IgD-negative memory B cell (primary cell): ENCODE measurements around the gene NAPB. TPM values are rescaled to one million over a fixed set of nuclear protein-coding genes. Genes with fewer than 3 reads are reported as not detected.

ENCODE experiments used
- H3K27ac Mint-ChIP-seq, 3 donors: one replicate each; pipeline ENCODE4 v1.8.0; 2020 to 2022; ENCODE audit warnings: mild to moderate bottlenecking in 3 of 3, mixed read lengths in 3 of 3, moderate library complexity in 1 of 3
- H3K27me3 Mint-ChIP-seq: one replicate; pipeline ENCODE4 v1.8.0; 2021; ENCODE audit warnings: mixed read lengths
- H3K36me3 Mint-ChIP-seq: one replicate; pipeline ENCODE4 v1.8.0; 2020; ENCODE audit warnings: mild to moderate bottlenecking, mixed read lengths
- H3K4me1 Mint-ChIP-seq, 3 donors: one replicate each; pipeline ENCODE4 v1.8.0; 2020 to 2022; ENCODE audit warnings: mixed read lengths in 3 of 3, mild to moderate bottlenecking in 1 of 3
- H3K4me3 Mint-ChIP-seq, 4 donors: one replicate each; pipeline ENCODE4 v1.8.0; 2020 to 2022; ENCODE audit warnings: mild to moderate bottlenecking in 4 of 4, mixed read lengths in 4 of 4, moderate library complexity in 3 of 4
- H3K9me3 Mint-ChIP-seq, 3 donors: one replicate each; pipeline ENCODE4 v1.8.0; 2020 to 2021; ENCODE audit warnings: mixed read lengths in 3 of 3, mild to moderate bottlenecking in 1 of 3
- polyA plus RNA-seq: library from polyadenylated mRNA; unstranded; fragments of 300-500 nt; fragmentation: Illumina TruSeq; gene quantifications from one replicate; pipeline ENCODE4 v1.2.3, GENCODE V29; 2021

The NAPB gene
- polyA plus RNA-seq, 1 donor from 2014 or later = 5.8 TPM

GRCh38 chr20:23446505-23446904 is 25.2 kb upstream of the NAPB start:
- H3K4me1 Mint-ChIP-seq = no peaks in the 10 kb centered on the region
- H3K36me3 Mint-ChIP-seq = no peaks in the 10 kb centered on the region
- peaks cover 2% of the 10 kb centered on the region for H3K27me3 Mint-ChIP-seq
- H3K4me3 Mint-ChIP-seq = no peak overlapping the region
- no peaks in the 10 kb centered on the region for H3K9me3 Mint-ChIP-seq
- H3K27ac Mint-ChIP-seq = no peak overlapping the region

GRCh38 chr20:23445596-23446217 is 24.4 kb upstream of the NAPB start:
- Mint-ChIP-seq H3K27me3 (peaks cover 2% of the 10 kb centered on the region), H3K27ac (no peak overlapping the region), H3K9me3 (no peaks in the 10 kb centered on the region)

GRCh38 chr20:23444859-23445258 is 23.6 kb upstream of the NAPB start:
- Mint-ChIP-seq H3K4me3 (no peak overlapping the region), H3K36me3 (no peaks in the 10 kb centered on the region), H3K4me1 (no peaks in the 10 kb centered on the region), H3K27ac (no peak overlapping the region), H3K27me3 (peaks cover 5% of the 10 kb centered on the region), H3K9me3 (no peaks in the 10 kb centered on the region)

More at GRCh38 chr20:23445596-23446217, 24.4 kb upstream of the NAPB start:
- no peaks in the 10 kb centered on the region for H3K36me3 Mint-ChIP-seq
- no peaks in the 10 kb centered on the region for H3K4me1 Mint-ChIP-seq
- no peak overlapping the region for H3K4me3 Mint-ChIP-seq

DNA sequence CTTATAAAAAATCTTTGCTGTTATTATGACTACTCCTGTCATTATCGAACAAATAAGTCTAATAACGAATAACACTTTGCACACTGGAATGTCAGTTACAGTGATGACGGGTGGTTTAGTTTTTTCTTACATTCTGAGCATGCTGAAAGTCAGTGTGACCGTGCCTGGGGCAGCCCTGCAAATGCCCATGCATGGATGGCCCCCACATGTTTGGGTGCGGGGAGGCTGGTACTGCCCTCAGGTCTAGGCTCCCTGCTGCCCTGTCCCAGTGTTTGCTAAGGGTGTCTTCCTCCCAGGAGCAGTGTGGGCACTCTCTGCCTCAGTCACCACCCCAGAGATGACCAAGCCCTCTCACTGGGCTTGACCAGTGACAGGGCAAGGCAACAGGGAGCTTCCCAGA is 21.1 kb upstream of the NAPB start:
- H3K27ac Mint-ChIP-seq = no peak overlapping the region
- peaks cover 5% of the 10 kb centered on the region for H3K27me3 Mint-ChIP-seq
- no peaks in the 10 kb centered on the region for H3K36me3 Mint-ChIP-seq
- H3K9me3 Mint-ChIP-seq = no peaks in the 10 kb centered on the region
- no peaks in the 10 kb centered on the region for H3K4me1 Mint-ChIP-seq
- no peak overlapping the region for H3K4me3 Mint-ChIP-seq

- Mint-ChIP-seq H3K27me3 (peaks cover 5% of the 10 kb centered on the region), H3K36me3 (no peaks in the 10 kb centered on the region), H3K4me1 (no peaks in the 10 kb centered on the region), H3K4me3 (peak overlapping the region in 1 of 4 donors; percentile 16), H3K9me3 (no peaks in the 10 kb centered on the region), H3K27ac (no peak overlapping the region)
Observed at GRCh38 chr20:23441850-23442313, 20.6 kb upstream of the NAPB start.

GRCh38 chr20:23440004-23440403 is 18.7 kb upstream of the NAPB start:
- Mint-ChIP-seq H3K9me3 (no peaks in the 10 kb centered on the region), H3K27ac (no peak overlapping the region), H3K36me3 (no peaks in the 10 kb centered on the region), H3K4me1 (no peaks in the 10 kb centered on the region), H3K27me3 (peaks cover 7% of the 10 kb centered on the region), H3K4me3 (no peak overlapping the region)

GRCh38 chr20:23438661-23439060 is 17.4 kb upstream of the NAPB start:
- Mint-ChIP-seq H3K27me3 (peaks cover 7% of the 10 kb centered on the region), H3K27ac (no peak overlapping the region), H3K36me3 (no peaks in the 10 kb centered on the region), H3K4me1 (no peaks in the 10 kb centered on the region), H3K4me3 (no peak overlapping the region), H3K9me3 (no peaks in the 10 kb centered on the region)

DNA sequence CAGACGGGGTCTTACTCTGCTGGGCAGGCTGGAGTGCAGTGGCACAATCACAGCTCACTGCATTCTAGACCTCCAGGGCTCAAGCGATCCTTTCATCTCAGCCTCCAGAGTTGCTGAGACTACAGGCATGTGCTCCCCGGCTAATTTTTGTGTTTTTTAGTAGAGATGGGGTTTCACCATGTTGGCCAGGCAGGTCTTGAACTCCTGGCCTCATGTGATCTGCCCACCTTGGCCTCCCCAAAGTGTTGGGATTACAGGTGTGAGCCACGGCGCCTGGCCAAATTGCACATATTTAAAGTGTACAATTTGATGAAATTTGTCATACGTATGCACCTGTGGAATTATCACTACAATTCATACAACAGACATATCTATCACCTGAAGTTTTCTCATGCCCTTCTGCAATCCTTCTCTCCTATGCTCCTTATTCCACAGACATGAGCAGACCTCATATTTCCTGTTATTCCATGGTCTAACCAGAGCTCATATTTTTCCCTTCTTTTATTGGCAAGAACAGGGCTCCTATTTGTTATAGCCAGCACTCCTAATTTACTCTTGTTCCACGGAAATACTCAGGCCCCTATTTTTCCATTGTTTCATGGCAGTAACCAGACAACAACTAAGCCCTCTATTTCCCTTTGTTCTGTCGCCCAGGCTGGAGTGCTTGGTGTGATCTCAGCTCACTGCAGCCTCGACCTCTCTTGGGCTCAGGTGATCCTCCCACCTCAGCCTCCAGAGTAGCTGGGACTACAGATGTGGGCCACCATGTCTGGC is 16.0 kb upstream of the NAPB start:
- Mint-ChIP-seq H3K27ac (peak overlapping the region in 1 of 3 donors; percentile 28), H3K4me1 (no peaks in the 10 kb centered on the region), H3K36me3 (no peaks in the 10 kb centered on the region), H3K4me3 (no peak overlapping the region), H3K9me3 (no peaks in the 10 kb centered on the region), H3K27me3 (peaks cover 7% of the 10 kb centered on the region)

- no peak overlapping the region for H3K4me3 Mint-ChIP-seq
- H3K9me3 Mint-ChIP-seq = no peaks in the 10 kb centered on the region
- peaks cover 6% of the 10 kb centered on the region for H3K27me3 Mint-ChIP-seq
- H3K36me3 Mint-ChIP-seq = no peaks in the 10 kb centered on the region
- no peaks in the 10 kb centered on the region for H3K4me1 Mint-ChIP-seq
- H3K27ac Mint-ChIP-seq = no peak overlapping the region
Observed at GRCh38 chr20:23436681-23437080, 15.4 kb upstream of the NAPB start.

- no peak overlapping the region for H3K27ac Mint-ChIP-seq
- H3K4me3 Mint-ChIP-seq = no peak overlapping the region
- H3K36me3 Mint-ChIP-seq = no peaks in the 10 kb centered on the region
- H3K9me3 Mint-ChIP-seq = no peaks in the 10 kb centered on the region
- no peaks in the 10 kb centered on the region for H3K4me1 Mint-ChIP-seq
- peaks cover 5% of the 10 kb centered on the region for H3K27me3 Mint-ChIP-seq
Observed at GRCh38 chr20:23435626-23436539, 14.6 kb upstream of the NAPB start.

DNA sequence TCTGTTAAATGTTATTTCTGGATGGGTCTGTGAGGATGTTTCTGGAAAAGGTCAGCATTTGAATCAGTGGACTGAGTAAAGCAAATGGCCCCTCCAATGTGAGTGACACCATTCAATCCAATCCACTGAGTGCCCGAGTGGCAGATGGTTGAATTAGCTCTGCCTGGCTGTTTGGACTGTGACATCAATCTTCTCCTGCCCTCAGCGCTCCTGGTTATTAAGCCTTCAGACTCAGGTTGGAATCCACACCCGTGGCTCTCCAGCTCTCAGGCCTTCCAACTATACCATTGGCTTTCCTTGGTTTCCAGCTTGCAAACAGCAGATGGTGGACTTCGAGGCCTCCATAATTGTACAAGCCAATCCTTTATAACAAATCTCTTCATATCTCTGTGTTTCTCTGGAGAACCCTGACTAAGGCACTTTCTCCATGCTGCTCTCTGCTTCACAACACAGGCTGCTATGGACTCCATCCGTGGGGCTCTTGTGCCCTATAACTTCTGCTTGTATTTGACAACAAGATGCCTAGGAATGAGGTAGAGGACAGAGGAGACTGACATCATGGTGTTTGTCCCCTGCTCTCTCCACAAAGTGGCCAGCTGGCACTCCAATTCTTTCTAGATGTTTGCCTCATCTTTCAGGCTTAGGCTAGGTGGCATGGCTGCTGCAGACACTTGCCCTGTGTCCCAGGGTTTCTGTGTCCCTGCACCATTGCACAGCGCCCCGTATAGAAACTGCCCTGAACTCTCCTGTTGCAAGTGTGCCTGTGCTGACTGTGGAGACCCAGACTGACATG is 13.4 kb upstream of the NAPB start:
- Mint-ChIP-seq H3K27ac (no peak overlapping the region), H3K36me3 (no peaks in the 10 kb centered on the region), H3K4me3 (no peak overlapping the region), H3K27me3 (peaks cover 3% of the 10 kb centered on the region), H3K9me3 (no peaks in the 10 kb centered on the region), H3K4me1 (no peaks in the 10 kb centered on the region)

GRCh38 chr20:23433628-23434027 is 12.3 kb upstream of the NAPB start:
- H3K4me1 Mint-ChIP-seq = no peaks in the 10 kb centered on the region
- no peaks in the 10 kb centered on the region for H3K36me3 Mint-ChIP-seq
- H3K9me3 Mint-ChIP-seq = no peaks in the 10 kb centered on the region
- no peak overlapping the region for H3K27ac Mint-ChIP-seq
- peaks cover 3% of the 10 kb centered on the region for H3K27me3 Mint-ChIP-seq
- no peak overlapping the region for H3K4me3 Mint-ChIP-seq

DNA sequence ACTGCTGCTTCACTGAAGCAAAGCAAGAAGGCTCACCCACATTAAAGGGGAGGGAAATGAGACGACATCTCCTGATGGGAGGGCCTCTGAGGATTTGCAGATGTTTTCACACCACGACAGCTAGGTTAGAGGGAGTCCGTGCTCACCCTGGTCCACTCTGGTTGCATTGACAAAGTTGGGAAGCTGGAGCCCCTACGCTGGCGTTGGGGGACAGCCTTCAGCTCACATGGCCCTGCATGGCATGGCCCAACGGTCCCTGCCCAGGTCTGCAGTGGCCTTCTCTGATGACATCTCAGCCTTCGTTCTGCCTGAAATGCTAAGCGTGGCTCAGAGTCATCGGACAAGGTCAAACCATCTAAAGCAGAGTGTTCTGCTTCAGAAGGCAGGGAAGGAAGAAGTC is 3.8 kb upstream of the NAPB start:
- no peaks in the 10 kb centered on the region for H3K9me3 Mint-ChIP-seq
- H3K36me3 Mint-ChIP-seq = no peaks in the 10 kb centered on the region
- H3K27me3 Mint-ChIP-seq = peaks cover 8% of the 10 kb centered on the region
- peaks cover under 1 to 4% (median under 1%) of the 10 kb centered on the region in 3 donors for H3K4me1 Mint-ChIP-seq
- H3K27ac Mint-ChIP-seq = no peak overlapping the region
- no peak overlapping the region for H3K4me3 Mint-ChIP-seq

DNA sequence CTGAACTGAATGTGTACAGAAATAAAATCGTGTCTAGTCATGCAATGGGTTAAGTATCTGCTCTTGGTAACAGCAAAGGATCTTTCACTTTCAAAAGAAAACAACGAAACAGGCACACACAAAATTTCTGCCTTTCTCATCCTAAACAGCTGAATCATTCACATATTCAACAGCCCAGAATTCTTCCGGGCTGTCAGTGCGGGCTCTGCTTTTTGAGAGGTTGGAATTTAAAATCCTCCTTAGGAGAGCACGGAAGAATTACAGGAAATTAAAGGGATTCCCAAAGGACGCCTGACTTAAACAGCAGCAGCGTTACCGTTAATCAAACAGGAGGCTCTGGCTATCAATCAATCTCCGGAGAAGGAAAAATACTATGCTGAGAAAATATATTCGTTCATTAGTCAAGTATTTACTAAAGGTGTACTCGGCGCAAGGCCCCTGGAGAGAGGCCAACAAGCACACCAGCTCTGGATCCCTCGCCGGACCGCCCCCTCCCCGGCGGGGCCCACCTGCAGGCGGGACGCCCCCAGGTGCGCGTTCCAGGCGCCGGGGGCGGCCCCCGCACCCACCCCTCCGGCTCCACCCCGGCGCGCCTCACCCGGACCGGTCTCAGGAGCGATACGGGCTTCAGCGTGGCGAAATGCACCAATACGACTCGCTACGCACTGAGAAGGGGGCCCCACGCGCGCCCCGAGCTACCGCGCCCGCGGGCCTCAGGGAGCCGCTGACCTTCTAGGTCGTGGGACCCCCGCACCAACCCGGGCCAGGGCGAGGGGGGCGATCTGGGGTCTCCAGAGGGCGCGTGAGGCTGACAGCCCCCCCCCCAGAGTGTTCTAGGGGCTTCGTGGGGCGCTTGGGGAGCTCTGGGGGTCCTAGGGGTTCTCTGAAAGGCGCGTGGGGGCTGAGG is 1.0 kb downstream of the NAPB start:
- H3K4me3 Mint-ChIP-seq = peak overlapping the region; percentile 90 to 95 (median 95)
- H3K4me1 Mint-ChIP-seq = peaks cover 12 to 33% (median 24%) of the 10 kb centered on the region in 3 donors
- H3K27me3 Mint-ChIP-seq = peaks cover 8% of the 10 kb centered on the region
- H3K27ac Mint-ChIP-seq = peak overlapping the region; percentile 52 to 89 (median 84)
- H3K36me3 Mint-ChIP-seq = no peaks in the 10 kb centered on the region
- no peaks in the 10 kb centered on the region for H3K9me3 Mint-ChIP-seq
